VCaP (cell line): Measurements from ENCODE around the gene TBC1D10A.

Source experiments
- H3K27ac ChIP-seq: fragments of 450-650 bp; 2 replicates; pipeline ENCODE4 v1.5.1; 2017
- CTCF ChIP-seq: fragments of 450-650 bp; conservative IDR thresholded peaks from 2 replicates; pipeline ENCODE4 v1.5.1; 2017; ENCODE audit warnings: mild to moderate bottlenecking, moderate library complexity

The TBC1D10A gene

GRCh38 chr22:30245985-30246813, 80.5 kb downstream of the TBC1D10A start, which contains the start of gene LIF:
Gene LIF (minus strand): TSS chr22:30246759. CDS start chr22:30246695, 64 bp downstream.
- H3K27ac ChIP-seq, result peak within 1 kb of the TSS; percentile 50; the same call in 1 of the 2 replicates

GRCh38 chr22:30245181-30245984, 81.4 kb downstream of the TBC1D10A start:
- peak overlapping the region; percentile 50; the same call in 1 of the 2 replicates for H3K27ac ChIP-seq
- TF ChIP-seq CTCF, result no peak

More at GRCh38 chr22:30245985-30246813, 80.5 kb downstream of the TBC1D10A start, which contains the start of gene LIF:
- peak; percentile 37 for TF ChIP-seq CTCF

GRCh38 chr22:30244641-30245040, 82.1 kb downstream of the TBC1D10A start:
- no peak for TF ChIP-seq CTCF
- H3K27ac ChIP-seq, result no peak overlapping the region

- H3K27ac ChIP-seq, result no peak overlapping the region
Observed at GRCh38 chr22:30244066-30244465, 82.7 kb downstream of the TBC1D10A start.

GRCh38 chr22:30243661-30244060, 83.1 kb downstream of the TBC1D10A start:
- no peak for TF ChIP-seq CTCF
- H3K27ac ChIP-seq, result no peak overlapping the region

More at GRCh38 chr22:30244066-30244465, 82.7 kb downstream of the TBC1D10A start:
- TF ChIP-seq CTCF, result no peak
